Medulla oblongata (tissue), 1 donor: ENCODE measurements around the gene LAX1.

Experiments
- DNase-seq: peaks from one replicate; pipeline ENCODE4 v3.0.0-alpha.2; 2015; ENCODE audit errors: extremely low spot score

LAX1 gene

DNA sequence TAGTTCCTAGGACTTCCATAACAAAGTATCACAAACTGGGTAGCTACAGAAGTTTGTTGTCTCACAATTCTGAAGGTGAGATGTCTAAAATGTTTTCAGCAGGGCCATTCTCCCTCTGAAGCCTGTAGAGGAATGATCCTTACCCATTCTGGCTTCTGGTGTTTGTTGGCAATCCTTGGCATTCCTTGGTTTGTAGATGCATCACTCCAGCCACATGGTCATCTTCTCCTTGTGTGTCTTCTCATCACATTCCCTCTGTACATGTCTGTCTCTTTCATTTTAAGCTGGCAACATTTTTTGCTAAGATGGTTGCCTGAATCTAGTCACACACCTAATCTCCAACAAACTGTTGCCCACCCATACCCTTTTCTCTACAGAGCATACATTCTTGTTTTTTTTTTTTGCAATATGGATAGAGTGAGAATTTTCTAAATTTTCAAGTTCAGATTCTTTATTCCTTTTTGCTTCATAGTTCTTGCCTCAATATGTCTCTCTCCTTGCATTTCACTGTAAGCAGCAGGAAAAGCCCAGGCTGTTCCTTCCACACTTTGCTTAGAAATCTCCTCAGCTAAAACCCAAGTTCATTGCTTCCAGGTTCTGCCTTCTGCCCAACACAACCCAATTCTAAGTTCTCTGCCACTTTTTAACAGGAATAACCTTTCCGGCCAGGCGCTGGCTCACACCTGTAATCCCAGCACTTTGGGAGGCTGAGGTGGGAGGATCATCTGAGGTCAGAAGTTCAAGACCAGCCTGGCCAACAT, 48.8 kb downstream of the LAX1 start:
- no peak for DNase-seq

DNA sequence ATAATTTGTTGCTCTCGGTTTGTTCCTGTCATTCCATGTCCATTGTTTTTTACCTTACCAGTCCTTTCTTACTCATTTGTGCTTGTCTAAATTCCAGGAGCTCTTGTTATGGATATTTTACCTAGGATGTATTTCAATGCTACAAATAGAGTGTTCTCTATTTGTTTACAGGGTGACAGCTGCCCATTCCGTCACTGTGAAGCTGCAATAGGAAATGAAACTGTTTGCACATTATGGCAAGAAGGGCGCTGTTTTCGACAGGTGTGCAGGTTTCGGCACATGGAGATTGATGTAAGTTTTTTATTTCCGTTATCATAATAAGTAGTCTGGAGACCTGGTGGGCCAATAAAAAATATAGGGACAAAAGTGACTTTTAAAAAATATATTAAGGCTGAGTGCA, 53.4 kb downstream of the LAX1 start:
- no peak for DNase-seq

DNA sequence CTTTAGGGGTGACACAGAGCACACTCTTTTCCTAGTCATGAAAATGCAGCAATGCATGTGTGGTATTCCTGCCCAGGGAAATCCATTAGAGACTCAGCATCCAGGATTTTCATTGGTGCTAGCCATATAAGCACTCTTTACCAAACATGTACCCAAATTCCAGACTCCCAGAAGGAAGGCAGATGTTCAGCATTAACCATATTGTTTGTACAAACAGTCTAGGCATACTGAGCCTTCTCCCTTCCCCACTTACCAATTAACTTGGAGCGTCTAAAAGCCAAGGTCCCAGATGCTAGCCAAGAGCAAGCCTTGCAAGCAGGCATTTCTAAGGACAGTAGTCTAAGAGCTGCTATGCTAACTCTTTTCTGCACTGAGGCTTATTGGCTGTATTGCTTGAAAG, 58.3 kb downstream of the LAX1 start:
- DNase-seq: no peak
